Coronary artery (tissue), 2 donors: ENCODE results near the gene C6orf15.

ENCODE experiments used
- DNase-seq: peaks from one replicate; pipeline ENCODE4 v3.0.0-alpha.2; 2017; ENCODE audit warnings: low spot score
- H3K27ac ChIP-seq, 2 donors: fragments of 200-600 bp; sonication (generic); one replicate each; pipeline ENCODE4 v1.5.1; 2016 to 2019
- H3K4me3 ChIP-seq: fragments of 200-600 bp; sonication (generic); 2 replicates; pipeline ENCODE4 v1.5.1; 2016; ENCODE audit warnings: mild to moderate bottlenecking, moderate library complexity
- CTCF ChIP-seq: fragments of 200-600 bp; sonication (generic); IDR thresholded peaks from one replicate; pipeline ENCODE4 v1.5.1; 2019; ENCODE audit warnings: antibody characterized with exemption

C6orf15 gene

GRCh38 chr6:31107052-31107451 lies 5.3 kb downstream of the C6orf15 start:
- no peak for TF ChIP-seq CTCF
- H3K27ac ChIP-seq: no peak overlapping the region
- H3K4me3 ChIP-seq: no peak overlapping the region
- no peak for DNase-seq

- no peak overlapping the region for H3K4me3 ChIP-seq
- no peak for DNase-seq
- TF ChIP-seq CTCF: no peak
- no peak overlapping the region for H3K27ac ChIP-seq
Measured at GRCh38 chr6:31103136-31103535, 9.2 kb downstream of the C6orf15 start.

GRCh38 chr6:31098449-31098938 lies 13.9 kb downstream of the C6orf15 start:
- DNase-seq: no peak
- no peak for TF ChIP-seq CTCF
- no peak overlapping the region for H3K27ac ChIP-seq
- no peak overlapping the region for H3K4me3 ChIP-seq

- no peak overlapping the region for H3K27ac ChIP-seq
- no peak for TF ChIP-seq CTCF
Measured at GRCh38 chr6:31096656-31097055, 15.7 kb downstream of the C6orf15 start.

GRCh38 chr6:31096215-31096614 lies 16.2 kb downstream of the C6orf15 start:
- DNase-seq: no peak
- Histone ChIP-seq H3K4me3 (no peak overlapping the region), H3K27ac (no peak overlapping the region)
- TF ChIP-seq CTCF: no peak

More at GRCh38 chr6:31096656-31097055, 15.7 kb downstream of the C6orf15 start:
- no peak overlapping the region for H3K4me3 ChIP-seq
- DNase-seq: no peak

GRCh38 chr6:31094389-31094881 lies 17.9 kb downstream of the C6orf15 start:
- no peak for TF ChIP-seq CTCF
- no peak for DNase-seq
- Histone ChIP-seq H3K27ac (no peak overlapping the region), H3K4me3 (no peak overlapping the region)

GRCh38 chr6:31092769-31093505 lies 19.4 kb downstream of the C6orf15 start:
- TF ChIP-seq CTCF: no peak
- DNase-seq: no peak
- no peak overlapping the region for H3K4me3 ChIP-seq
- H3K27ac ChIP-seq: no peak overlapping the region
